Endometrial microvascular endothelial cells (primary cell): ENCODE measurements around the gene TMX1. TPM values are rescaled to one million over a fixed set of nuclear protein-coding genes. Genes with fewer than 3 reads are reported as not detected.

ENCODE experiments used
- in situ Hi-C: cut with HindIII; loops from 2 replicates; pipeline ENCODE4 v1.10.0; 2017; ENCODE audit warnings: low sequenced_read_pairs, low pct_unique_long_range_greater_than_20kb; ENCODE audit errors: inconsistent ontology term
- total RNA-seq: library from RNA; depleted of rRNA; stranded (reverse); fragments of >200 nt; gene quantifications from one replicate; pipeline ENCODE4 v1.2.3, GENCODE V29; 2015; ENCODE audit errors: inconsistent ontology term

Gene TMX1
- 57.5 TPM for total RNA-seq

GRCh38 chr14:51239813-51240803 is at the start of gene TMX1:
Gene TMX1 (plus strand): TSS chr14:51240247. CDS start chr14:51240293, 46 bp downstream.
- in situ Hi-C loops, result no loop called here

- in situ Hi-C loops, result no loop called here
Measured at GRCh38 chr14:51201890-51202289, 38.2 kb upstream of the TMX1 start.

- in situ Hi-C loops, result no loop called here
Measured at GRCh38 chr14:51202914-51203665, 37.0 kb upstream of the TMX1 start.

GRCh38 chr14:51203881-51204280 is 36.2 kb upstream of the TMX1 start:
- in situ Hi-C loops, result no loop called here

GRCh38 chr14:51205486-51205885 is 34.6 kb upstream of the TMX1 start:
- in situ Hi-C loops, result no loop called here

- in situ Hi-C loops, result no loop called here
Measured at GRCh38 chr14:51206462-51206861, 33.6 kb upstream of the TMX1 start.

- in situ Hi-C loops, result no loop called here
Measured at GRCh38 chr14:51207621-51208020, 32.4 kb upstream of the TMX1 start.

- in situ Hi-C loops, result no loop called here
Measured at GRCh38 chr14:51208982-51209381, 31.1 kb upstream of the TMX1 start.

GRCh38 chr14:51209457-51209856 is 30.6 kb upstream of the TMX1 start:
- in situ Hi-C loops, result no loop called here

- in situ Hi-C loops, result no loop called here
Measured at GRCh38 chr14:51210594-51210993, 29.5 kb upstream of the TMX1 start.

- in situ Hi-C loops, result no loop called here
Measured at GRCh38 chr14:51211149-51211548, 28.9 kb upstream of the TMX1 start.

GRCh38 chr14:51216602-51217001 is 23.4 kb upstream of the TMX1 start:
- in situ Hi-C loops, result no loop called here

- in situ Hi-C loops, result loop anchor here (10.0 kb wide), 1 partner anchor 235 kb away; no protein-coding TSS in a partner anchor
Measured at GRCh38 chr14:51219473-51220448, 20.3 kb upstream of the TMX1 start.

- in situ Hi-C loops, result loop anchor here (10.0 kb wide), 1 partner anchor 239 kb away; no protein-coding TSS in a partner anchor
Measured at GRCh38 chr14:51223463-51223862, 16.6 kb upstream of the TMX1 start.

GRCh38 chr14:51224551-51224950 is 15.5 kb upstream of the TMX1 start:
- in situ Hi-C loops, result loop anchor here (10.0 kb wide), 1 partner anchor 240 kb away; no protein-coding TSS in a partner anchor

GRCh38 chr14:51225751-51226150 is 14.3 kb upstream of the TMX1 start:
- in situ Hi-C loops, result loop anchor here (10.0 kb wide), 1 partner anchor 241 kb away; no protein-coding TSS in a partner anchor

- in situ Hi-C loops, result loop anchor here (10.0 kb wide), 1 partner anchor 244 kb away; no protein-coding TSS in a partner anchor
Measured at GRCh38 chr14:51228391-51228790, 11.7 kb upstream of the TMX1 start.

- in situ Hi-C loops, result loop anchor here (10.0 kb wide), 1 partner anchor 244 kb away; no protein-coding TSS in a partner anchor
Measured at GRCh38 chr14:51228890-51229289, 11.2 kb upstream of the TMX1 start.
